ENCODE results near the gene BTNL2. TPM values are rescaled to one million over a fixed set of nuclear protein-coding genes. Genes with fewer than 3 reads are reported as not detected.

Gene BTNL2
- total RNA-seq, 2 experiments from 2014 or later: not detected

- no peak for DNase-seq
- Mint-ChIP-seq H3K27ac (no peak overlapping the region), H3K27me3 (peaks cover 31% of the 10 kb centered on the region), H3K36me3 (ENCODE audit: low read depth) (no peaks in the 10 kb centered on the region), H3K9me3 (no peaks in the 10 kb centered on the region), H3K4me1 (ENCODE audit: low read depth) (no peaks in the 10 kb centered on the region), H3K4me3 (no peak overlapping the region)
- H3K4me1 ChIP-seq (ENCODE audit: insufficient read depth, low read length): no peaks in the 10 kb centered on the region
- H3K9me3 ChIP-seq (ENCODE audit: control insufficient read depth in 1 of 2, insufficient read depth in 1 of 2, low read length in 2 of 2): no peaks in the 10 kb centered on the region
- ChIA-PET POLR2A (no interaction called here), CTCF (no interaction called here)
- no peak overlapping the region for H3K27ac ChIP-seq (ENCODE audit: low read depth in 1 of 2, low read length in 2 of 2)
- intact Hi-C loops (cut with DNase I, micrococcal nuclease): no loop called here
- peaks cover 2 to 3% of the 10 kb centered on the region in 2 experiments for H3K27me3 ChIP-seq (ENCODE audit: control insufficient read depth in 1 of 2, insufficient read depth in 2 of 2, low read length in 2 of 2)
- no peak overlapping the region for H3K4me3 ChIP-seq (ENCODE audit: low read length)
- no peaks in the 10 kb centered on the region for H3K36me3 ChIP-seq (ENCODE audit: insufficient read depth, low read length)
- ATAC-seq (ENCODE audit: poor library complexity): no peak
- TF ChIP-seq, protein P1, sequence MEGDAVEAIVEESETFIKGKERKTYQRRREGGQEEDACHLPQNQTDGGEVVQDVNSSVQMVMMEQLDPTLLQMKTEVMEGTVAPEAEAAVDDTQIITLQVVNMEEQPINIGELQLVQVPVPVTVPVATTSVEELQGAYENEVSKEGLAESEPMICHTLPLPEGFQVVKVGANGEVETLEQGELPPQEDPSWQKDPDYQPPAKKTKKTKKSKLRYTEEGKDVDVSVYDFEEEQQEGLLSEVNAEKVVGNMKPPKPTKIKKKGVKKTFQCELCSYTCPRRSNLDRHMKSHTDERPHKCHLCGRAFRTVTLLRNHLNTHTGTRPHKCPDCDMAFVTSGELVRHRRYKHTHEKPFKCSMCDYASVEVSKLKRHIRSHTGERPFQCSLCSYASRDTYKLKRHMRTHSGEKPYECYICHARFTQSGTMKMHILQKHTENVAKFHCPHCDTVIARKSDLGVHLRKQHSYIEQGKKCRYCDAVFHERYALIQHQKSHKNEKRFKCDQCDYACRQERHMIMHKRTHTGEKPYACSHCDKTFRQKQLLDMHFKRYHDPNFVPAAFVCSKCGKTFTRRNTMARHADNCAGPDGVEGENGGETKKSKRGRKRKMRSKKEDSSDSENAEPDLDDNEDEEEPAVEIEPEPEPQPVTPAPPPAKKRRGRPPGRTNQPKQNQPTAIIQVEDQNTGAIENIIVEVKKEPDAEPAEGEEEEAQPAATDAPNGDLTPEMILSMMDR (IDR thresholded peaks at IDR 0.05): no peak
Observed at GRCh38 chr6:32424589-32425300, 17.8 kb upstream of the BTNL2 start.

- CTCF ChIA-PET: interaction anchor here (1.7 to 4.7 kb wide), 2 partner anchors 284 to 452 kb away, joined by 4 to 13 read pairs; no protein-coding TSS in a partner anchor
- peaks cover 66% of the 10 kb centered on the region for H3K27me3 Mint-ChIP-seq
- H3K27ac Mint-ChIP-seq: no peak overlapping the region
- Histone ChIP-seq H3K36me3 (ENCODE audit: insufficient read depth, low read length) (no peaks in the 10 kb centered on the region), H3K27me3 (ENCODE audit: control insufficient read depth in 1 of 2, insufficient read depth in 2 of 2, low read length in 2 of 2) (peaks cover 10 to 15% of the 10 kb centered on the region in 2 experiments), H3K27ac (ENCODE audit: low read depth in 1 of 2, low read length in 2 of 2) (no peak overlapping the region), H3K9me3 (ENCODE audit: control insufficient read depth in 1 of 2, insufficient read depth in 1 of 2, low read length in 2 of 2) (no peaks in the 10 kb centered on the region), H3K4me1 (ENCODE audit: insufficient read depth, low read length) (peaks cover 5% of the 10 kb centered on the region), H3K4me3 (ENCODE audit: low read length) (no peak overlapping the region)
- POLR2A ChIA-PET: no interaction called here
- intact Hi-C loops (cut with DNase I, micrococcal nuclease): loop anchor here in 1 of 2 experiments (5.0 kb wide), 1 partner anchor 206 kb away; no protein-coding TSS in a partner anchor
- TF ChIP-seq, protein P1 (IDR thresholded peaks at IDR 0.05): no peak
- DNase-seq (no peak), ATAC-seq (ENCODE audit: poor library complexity) (no peak)
- no peaks in the 10 kb centered on the region for H3K36me3 Mint-ChIP-seq (ENCODE audit: low read depth)
- H3K9me3 Mint-ChIP-seq: no peaks in the 10 kb centered on the region
- no peak overlapping the region for H3K4me3 Mint-ChIP-seq
- H3K4me1 Mint-ChIP-seq (ENCODE audit: low read depth): peaks cover 7% of the 10 kb centered on the region
Observed at GRCh38 chr6:32416036-32416435, 9.1 kb upstream of the BTNL2 start.

GRCh38 chr6:32415521-32416019 is 8.6 kb upstream of the BTNL2 start:
- Mint-ChIP-seq H3K27me3 (peaks cover 62% of the 10 kb centered on the region), H3K4me3 (no peak overlapping the region), H3K36me3 (ENCODE audit: low read depth) (no peaks in the 10 kb centered on the region), H3K9me3 (no peaks in the 10 kb centered on the region), H3K4me1 (ENCODE audit: low read depth) (peaks cover 7% of the 10 kb centered on the region), H3K27ac (no peak overlapping the region)
- Histone ChIP-seq H3K27ac (ENCODE audit: low read depth in 1 of 2, low read length in 2 of 2) (no peak overlapping the region), H3K36me3 (ENCODE audit: insufficient read depth, low read length) (no peaks in the 10 kb centered on the region), H3K4me3 (ENCODE audit: low read length) (no peak overlapping the region), H3K9me3 (ENCODE audit: control insufficient read depth in 1 of 2, insufficient read depth in 1 of 2, low read length in 2 of 2) (no peaks in the 10 kb centered on the region), H3K27me3 (ENCODE audit: control insufficient read depth in 1 of 2, insufficient read depth in 2 of 2, low read length in 2 of 2) (peaks cover 10 to 12% of the 10 kb centered on the region in 2 experiments), H3K4me1 (ENCODE audit: insufficient read depth, low read length) (peaks cover 5% of the 10 kb centered on the region)
- intact Hi-C loops (cut with DNase I, micrococcal nuclease): loop anchor here (1.0 to 5.0 kb wide), 6 partner anchors 207 to 453 kb away; no protein-coding TSS in a partner anchor
- TF ChIP-seq, protein P1 (IDR thresholded peaks at IDR 0.05): peak; percentile 99
- peak; percentile 54 to 86 (median 73) for DNase-seq
- ATAC-seq (ENCODE audit: poor library complexity): peak; percentile 80
- POLR2A ChIA-PET: no interaction called here
- CTCF ChIA-PET: interaction anchor here (0.7 to 4.7 kb wide), 4 partner anchors 276 to 452 kb away, joined by 4 to 13 read pairs (median 4); no protein-coding TSS in a partner anchor
